Measurements from ENCODE around the gene SLN.

SLN gene

GRCh38 chr11:107675902-107676301 lies 36.0 kb downstream of the SLN start:
- H3K9ac ChIP-seq: no peak overlapping the region
- TF ChIP-seq CTCF (conservative IDR thresholded peaks at IDR 0.05; ENCODE audit: low read depth, low read length): no peak
- no peak overlapping the region for H2AFZ ChIP-seq (ENCODE audit: low read depth)
- no peak overlapping the region for H3K4me2 ChIP-seq
- H3K4me1 ChIP-seq (ENCODE audit: low read depth, poor library complexity, severe bottlenecking): no peaks in the 10 kb centered on the region
- H3K27ac ChIP-seq: no peak overlapping the region
- no peak overlapping the region for H3K4me3 ChIP-seq (IDR thresholded peaks at IDR 0.05; ENCODE audit: insufficient read depth, low read depth, low read length)
- no peaks in the 10 kb centered on the region for H3K36me3 ChIP-seq (ENCODE audit: insufficient read depth)
- H4K20me1 ChIP-seq (ENCODE audit: insufficient read depth): no peaks in the 10 kb centered on the region
- H3K79me2 ChIP-seq (ENCODE audit: insufficient read depth, low read depth): no peaks in the 10 kb centered on the region
- no peaks in the 10 kb centered on the region for H3K27me3 ChIP-seq (ENCODE audit: insufficient read depth, low read depth)

GRCh38 chr11:107669893-107670601 lies 41.8 kb downstream of the SLN start:
- Histone ChIP-seq H3K4me1 (ENCODE audit: low read depth, poor library complexity, severe bottlenecking) (no peaks in the 10 kb centered on the region), H3K36me3 (ENCODE audit: insufficient read depth) (no peaks in the 10 kb centered on the region)

GRCh38 chr11:107669191-107669740 lies 42.6 kb downstream of the SLN start:
- no peaks in the 10 kb centered on the region for H3K27me3 ChIP-seq (ENCODE audit: insufficient read depth, low read depth)
- no peak overlapping the region for H2AFZ ChIP-seq (ENCODE audit: low read depth)
- H4K20me1 ChIP-seq (ENCODE audit: insufficient read depth): no peaks in the 10 kb centered on the region
- H3K9ac ChIP-seq: no peak overlapping the region
- no peak for TF ChIP-seq CTCF (conservative IDR thresholded peaks at IDR 0.05; ENCODE audit: low read depth, low read length)
- H3K4me3 ChIP-seq (IDR thresholded peaks at IDR 0.05; ENCODE audit: insufficient read depth, low read depth, low read length): no peak overlapping the region
- H3K36me3 ChIP-seq (ENCODE audit: insufficient read depth): no peaks in the 10 kb centered on the region
- no peaks in the 10 kb centered on the region for H3K79me2 ChIP-seq (ENCODE audit: insufficient read depth, low read depth)
- no peak overlapping the region for H3K4me2 ChIP-seq
- H3K27ac ChIP-seq: no peak overlapping the region
- no peaks in the 10 kb centered on the region for H3K4me1 ChIP-seq (ENCODE audit: low read depth, poor library complexity, severe bottlenecking)

More at GRCh38 chr11:107669893-107670601, 41.8 kb downstream of the SLN start:
- H2AFZ ChIP-seq (ENCODE audit: low read depth): no peak overlapping the region
- no peaks in the 10 kb centered on the region for H4K20me1 ChIP-seq (ENCODE audit: insufficient read depth)
- H3K79me2 ChIP-seq (ENCODE audit: insufficient read depth, low read depth): no peaks in the 10 kb centered on the region
- no peak overlapping the region for H3K9ac ChIP-seq
- no peak overlapping the region for H3K27ac ChIP-seq
- no peaks in the 10 kb centered on the region for H3K27me3 ChIP-seq (ENCODE audit: insufficient read depth, low read depth)
- H3K4me2 ChIP-seq: no peak overlapping the region
- H3K4me3 ChIP-seq (IDR thresholded peaks at IDR 0.05; ENCODE audit: insufficient read depth, low read depth, low read length): no peak overlapping the region
- no peak for TF ChIP-seq CTCF (conservative IDR thresholded peaks at IDR 0.05; ENCODE audit: low read depth, low read length)

- Histone ChIP-seq H2AFZ (ENCODE audit: low read depth) (no peak overlapping the region), H3K27me3 (ENCODE audit: insufficient read depth, low read depth) (no peaks in the 10 kb centered on the region), H3K4me1 (ENCODE audit: low read depth, poor library complexity, severe bottlenecking) (no peaks in the 10 kb centered on the region), H3K9ac (no peak overlapping the region), H4K20me1 (ENCODE audit: insufficient read depth) (no peaks in the 10 kb centered on the region), H3K4me2 (no peak overlapping the region), H3K79me2 (ENCODE audit: insufficient read depth, low read depth) (no peaks in the 10 kb centered on the region), H3K36me3 (ENCODE audit: insufficient read depth) (no peaks in the 10 kb centered on the region), H3K27ac (no peak overlapping the region), H3K4me3 (IDR thresholded peaks at IDR 0.05; ENCODE audit: insufficient read depth, low read depth, low read length) (no peak overlapping the region)
- TF ChIP-seq CTCF (conservative IDR thresholded peaks at IDR 0.05; ENCODE audit: low read depth, low read length): no peak
These were observed 44.8 kb downstream of the SLN start for GRCh38 chr11:107666911-107667613.

Measured in KMS-11 (cell line).